ENCODE data around the gene GLUL. TPM values are rescaled to one million over a fixed set of nuclear protein-coding genes. Genes with fewer than 3 reads are reported as not detected.

Gene GLUL
- total RNA-seq, 2 donors from 2014 or later, result 621 to 1,699 TPM

- H3K9me3 ChIP-seq, result no peaks in the 10 kb centered on the region
- DNase-seq, result peak in 3 of 4 donors; percentile 39 to 57 (median 54)
- 12 to 31% methylated on average over 21 to 47 of the region's 47 CpGs for WGBS, 2 donors
- TF ChIP-seq POLR2A (IDR thresholded peaks at IDR 0.05), result no peak
- peaks cover under 1 to 5% of the 10 kb centered on the region in 2 donors for H3K36me3 ChIP-seq (replicated peaks in 1 of 2; ENCODE audit: insufficient read depth in 1 of 2, low read depth in 2 of 2)
- peak overlapping the region; percentile 85 to 89 for H3K4me3 ChIP-seq
- intact Hi-C loops (cut with DNase I), result no loop called here
- no peaks in the 10 kb centered on the region for H3K27me3 ChIP-seq
- peak overlapping the region; percentile 77 to 98 (median 96) for H3K27ac ChIP-seq
- peak; percentile 18 for ATAC-seq
- peaks cover 36% of the 10 kb centered on the region for H3K4me1 ChIP-seq
Measured at GRCh38 chr1:182392050-182393028, 749 bp upstream of the GLUL start.

DNA sequence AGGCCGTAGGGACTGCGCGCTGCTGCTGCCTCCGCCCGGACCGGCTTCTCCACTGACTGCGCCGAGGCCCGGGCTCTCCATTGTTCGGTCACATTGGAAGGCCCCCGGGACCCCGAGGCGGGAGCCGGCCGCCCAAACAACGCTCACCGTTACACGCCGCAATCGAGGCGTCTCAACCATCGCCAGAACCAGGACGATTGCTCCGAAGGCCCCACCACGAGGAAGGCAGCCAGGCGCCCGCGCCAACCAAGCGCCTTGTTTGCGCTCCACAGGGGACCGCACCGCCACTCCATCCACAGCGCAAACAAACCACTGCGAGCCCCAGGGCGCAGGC, 595 bp downstream of the GLUL start:
- WGBS, 2 donors, result 1% methylated on average over 34 of the region's 35 CpGs; no CpG with 5 or more reads in 1 of the 2 donors
- Histone ChIP-seq H3K36me3 (replicated peaks in 1 of 2; ENCODE audit: insufficient read depth in 1 of 2, low read depth in 2 of 2) (peaks cover 14 to 16% of the 10 kb centered on the region in 2 donors), H3K4me3 (peak overlapping the region; percentile 85 to 89), H3K9me3 (no peaks in the 10 kb centered on the region), H3K27ac (peak overlapping the region; percentile 77 to 98 (median 96)), H3K4me1 (peaks cover 38% of the 10 kb centered on the region), H3K27me3 (no peaks in the 10 kb centered on the region)
- DNase-seq (no peak), ATAC-seq (no peak)
- TF ChIP-seq POLR2A (IDR thresholded peaks at IDR 0.05) (no peak), CTCF (IDR thresholded peaks at IDR 0.05) (peak in 5 of 7 experiments; percentile 31 to 59 (median 53))
- intact Hi-C loops (cut with DNase I), result no loop called here

GRCh38 chr1:182389619-182390047, 2.0 kb downstream of the GLUL start:
- H3K27ac ChIP-seq, result peak overlapping the region; percentile 49 to 98 (median 96)
- WGBS, 2 donors, result 0 to 2% methylated on average over 13 of the region's 13 CpGs
- H3K9me3 ChIP-seq, result no peaks in the 10 kb centered on the region
- no peak for ATAC-seq
- intact Hi-C loops (cut with DNase I), result no loop called here
- peaks cover 47% of the 10 kb centered on the region for H3K4me1 ChIP-seq
- H3K27me3 ChIP-seq, result no peaks in the 10 kb centered on the region
- peak overlapping the region; percentile 85 to 89 for H3K4me3 ChIP-seq
- TF ChIP-seq CTCF (IDR thresholded peaks at IDR 0.05) (no peak), POLR2A (IDR thresholded peaks at IDR 0.05) (peak in 2 of 3 donors; percentile 52 to 54)
- DNase-seq, result peak; percentile 72 to 87 (median 82)
- peaks cover 25 to 26% of the 10 kb centered on the region in 2 donors for H3K36me3 ChIP-seq (replicated peaks in 1 of 2; ENCODE audit: insufficient read depth in 1 of 2, low read depth in 2 of 2)

DNA sequence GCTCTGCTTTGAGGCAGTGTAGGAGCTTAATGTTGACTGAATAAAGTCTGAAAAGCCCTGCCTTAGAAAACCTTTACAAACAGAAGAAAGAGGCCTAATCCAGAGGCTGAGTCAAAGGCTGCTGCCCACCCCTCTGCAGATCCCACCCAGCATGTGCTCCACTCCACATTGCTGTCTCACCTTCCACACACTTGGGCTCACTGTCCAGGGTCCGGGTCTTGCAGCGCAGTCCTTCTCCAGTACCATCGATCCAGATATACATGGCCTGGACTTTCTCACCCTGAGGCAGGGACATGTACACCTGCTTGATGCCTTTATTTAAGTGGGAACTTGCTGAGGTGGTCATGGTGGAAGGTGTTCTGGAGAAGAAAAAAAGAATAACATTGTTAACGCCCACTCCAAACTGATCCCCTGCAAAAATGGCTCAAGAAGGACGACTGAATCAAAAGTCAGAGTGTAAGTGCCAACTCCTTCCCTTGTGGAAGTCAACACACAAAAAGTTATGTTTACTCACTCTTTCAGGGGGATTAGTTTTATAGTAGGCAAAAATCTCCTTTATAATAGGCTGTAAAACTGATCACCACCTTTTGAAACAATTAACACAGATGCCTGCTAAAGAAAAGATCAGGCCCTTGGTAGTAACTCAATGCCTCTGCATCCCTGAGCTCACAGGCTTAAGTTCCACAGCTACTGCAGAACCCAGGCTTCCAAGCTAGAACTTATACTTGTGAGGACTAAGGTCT, 3.0 kb downstream of the GLUL start:
- DNase-seq (no peak), ATAC-seq (no peak)
- H3K4me3 ChIP-seq, result peak overlapping the region in 1 of 2 donors; percentile 89
- H3K36me3 ChIP-seq (replicated peaks in 1 of 2; ENCODE audit: insufficient read depth in 1 of 2, low read depth in 2 of 2), result peaks cover 30 to 37% of the 10 kb centered on the region in 2 donors
- H3K27me3 ChIP-seq, result no peaks in the 10 kb centered on the region
- peak overlapping the region in 3 of 4 donors; percentile 96 to 98 (median 97) for H3K27ac ChIP-seq
- H3K4me1 ChIP-seq, result peaks cover 47% of the 10 kb centered on the region
- H3K9me3 ChIP-seq, result no peaks in the 10 kb centered on the region
- intact Hi-C loops (cut with DNase I), result no loop called here
- 53 to 54% methylated on average over 5 of the region's 5 CpGs for WGBS, 2 donors
- TF ChIP-seq POLR2A (IDR thresholded peaks at IDR 0.05), result no peak
- TF ChIP-seq CTCF (IDR thresholded peaks at IDR 0.05), result no peak

DNA sequence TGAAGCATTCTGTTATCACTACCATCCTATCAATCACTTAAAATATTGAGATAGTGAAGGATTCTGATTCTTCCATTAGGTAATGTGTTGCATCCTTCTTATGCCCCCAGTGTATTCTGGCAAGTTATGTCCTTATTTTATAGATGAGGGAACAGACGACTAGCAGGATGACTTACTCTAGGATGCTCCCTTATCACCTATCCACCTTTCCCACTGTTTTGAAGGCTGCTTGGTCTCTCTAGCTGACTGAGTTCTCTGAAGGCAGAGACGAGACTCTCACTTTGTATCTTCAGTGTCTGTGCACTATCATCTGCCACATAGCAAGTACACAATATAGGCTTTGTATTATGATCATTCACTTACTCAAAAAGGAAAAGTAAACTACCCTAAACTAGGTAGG, 4.0 kb downstream of the GLUL start:
- whole genome bisulfite sequencing, 2 donors, result 68 to 73% methylated on average over 2 of the region's 2 CpGs
- no peak overlapping the region for H3K27ac ChIP-seq

More for the DNA sequence above, 4.0 kb downstream of the GLUL start:
- peaks cover 44% of the 10 kb centered on the region for H3K4me1 ChIP-seq
- H3K4me3 ChIP-seq, result no peak overlapping the region
- no peaks in the 10 kb centered on the region for H3K27me3 ChIP-seq
- ATAC-seq, result no peak
- no peak for DNase-seq
- H3K36me3 ChIP-seq (replicated peaks in 1 of 2; ENCODE audit: insufficient read depth in 1 of 2, low read depth in 2 of 2), result peaks cover 30 to 43% of the 10 kb centered on the region in 2 donors
- intact Hi-C loops (cut with DNase I), result no loop called here
- no peaks in the 10 kb centered on the region for H3K9me3 ChIP-seq
- TF ChIP-seq POLR2A (IDR thresholded peaks at IDR 0.05), result peak in 1 of 3 donors; percentile 13
- no peak for TF ChIP-seq CTCF (IDR thresholded peaks at IDR 0.05)
